ENCODE results near the gene GLRX5.

The GLRX5 gene

GRCh38 chr14:95498622-95499353 is 36.1 kb upstream of the GLRX5 start:
- H3K4me3 ChIP-seq = no peak overlapping the region
- peak overlapping the region; percentile 11 to 67 for H3K27ac ChIP-seq
- TF ChIP-seq CTCF (IDR thresholded peaks at IDR 0.05) = no peak
- no peak for DNase-seq (ENCODE audit: low spot score)

- DNase-seq (ENCODE audit: low spot score) = no peak
- no peak overlapping the region for H3K4me3 ChIP-seq
- TF ChIP-seq CTCF (IDR thresholded peaks at IDR 0.05) = no peak
- H3K27ac ChIP-seq = peak overlapping the region; percentile 11 to 67
Measured at GRCh38 chr14:95499354-95499750, 35.5 kb upstream of the GLRX5 start.

- Histone ChIP-seq H3K27ac (peak overlapping the region; percentile 20 to 70), H3K4me3 (no peak overlapping the region)
- DNase-seq (ENCODE audit: low spot score) = no peak
Measured at GRCh38 chr14:95500201-95500681, 34.6 kb upstream of the GLRX5 start.

GRCh38 chr14:95500772-95501401 is 34.0 kb upstream of the GLRX5 start:
- no peak for DNase-seq (ENCODE audit: low spot score)
- H3K27ac ChIP-seq = peak overlapping the region in 1 of 2 donors; percentile 70
- no peak overlapping the region for H3K4me3 ChIP-seq
- TF ChIP-seq CTCF (IDR thresholded peaks at IDR 0.05) = no peak

More at GRCh38 chr14:95500201-95500681, 34.6 kb upstream of the GLRX5 start:
- no peak for TF ChIP-seq CTCF (IDR thresholded peaks at IDR 0.05)

- no peak overlapping the region for H3K4me3 ChIP-seq
- TF ChIP-seq CTCF (IDR thresholded peaks at IDR 0.05) = no peak
- no peak for DNase-seq (ENCODE audit: low spot score)
- H3K27ac ChIP-seq = peak overlapping the region in 1 of 2 donors; percentile 59
Measured at GRCh38 chr14:95502381-95502950, 32.4 kb upstream of the GLRX5 start.

- TF ChIP-seq CTCF (IDR thresholded peaks at IDR 0.05) = no peak
- no peak for DNase-seq (ENCODE audit: low spot score)
- Histone ChIP-seq H3K27ac (peak overlapping the region in 1 of 2 donors; percentile 20), H3K4me3 (no peak overlapping the region)
Measured at GRCh38 chr14:95503365-95504134, 31.3 kb upstream of the GLRX5 start.

Data from coronary artery (tissue), 2 donors.